GM10266 (cell line): ENCODE data around the gene MANBA.
A peak's percentile ranks its signal among the peaks of the same experiment; 100 is the strongest.

Experiments used
- DNase-seq: peaks from one replicate; pipeline ENCODE4 v3.0.0; 2012; ENCODE audit errors: extremely low spot score
- TF ChIP-seq, protein P1 (sequence below): IDR thresholded peaks from 2 replicates; pipeline ENCODE4 v1.5.1; 2012; ENCODE audit warnings: mild to moderate bottlenecking, low read depth; ENCODE audit not compliant: control insufficient read depth, insufficient read depth; ENCODE audit errors: missing control alignments

The MANBA gene

GRCh38 chr4:102760645-102761295, at the start of gene MANBA:
Gene MANBA, minus strand, starts transcription at chr4:102760968. Its CDS starts 74 bp downstream, at chr4:102760894.
- peak; percentile 91 for DNase-seq
- TF ChIP-seq, protein P1, sequence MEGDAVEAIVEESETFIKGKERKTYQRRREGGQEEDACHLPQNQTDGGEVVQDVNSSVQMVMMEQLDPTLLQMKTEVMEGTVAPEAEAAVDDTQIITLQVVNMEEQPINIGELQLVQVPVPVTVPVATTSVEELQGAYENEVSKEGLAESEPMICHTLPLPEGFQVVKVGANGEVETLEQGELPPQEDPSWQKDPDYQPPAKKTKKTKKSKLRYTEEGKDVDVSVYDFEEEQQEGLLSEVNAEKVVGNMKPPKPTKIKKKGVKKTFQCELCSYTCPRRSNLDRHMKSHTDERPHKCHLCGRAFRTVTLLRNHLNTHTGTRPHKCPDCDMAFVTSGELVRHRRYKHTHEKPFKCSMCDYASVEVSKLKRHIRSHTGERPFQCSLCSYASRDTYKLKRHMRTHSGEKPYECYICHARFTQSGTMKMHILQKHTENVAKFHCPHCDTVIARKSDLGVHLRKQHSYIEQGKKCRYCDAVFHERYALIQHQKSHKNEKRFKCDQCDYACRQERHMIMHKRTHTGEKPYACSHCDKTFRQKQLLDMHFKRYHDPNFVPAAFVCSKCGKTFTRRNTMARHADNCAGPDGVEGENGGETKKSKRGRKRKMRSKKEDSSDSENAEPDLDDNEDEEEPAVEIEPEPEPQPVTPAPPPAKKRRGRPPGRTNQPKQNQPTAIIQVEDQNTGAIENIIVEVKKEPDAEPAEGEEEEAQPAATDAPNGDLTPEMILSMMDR, result no peak

DNA sequence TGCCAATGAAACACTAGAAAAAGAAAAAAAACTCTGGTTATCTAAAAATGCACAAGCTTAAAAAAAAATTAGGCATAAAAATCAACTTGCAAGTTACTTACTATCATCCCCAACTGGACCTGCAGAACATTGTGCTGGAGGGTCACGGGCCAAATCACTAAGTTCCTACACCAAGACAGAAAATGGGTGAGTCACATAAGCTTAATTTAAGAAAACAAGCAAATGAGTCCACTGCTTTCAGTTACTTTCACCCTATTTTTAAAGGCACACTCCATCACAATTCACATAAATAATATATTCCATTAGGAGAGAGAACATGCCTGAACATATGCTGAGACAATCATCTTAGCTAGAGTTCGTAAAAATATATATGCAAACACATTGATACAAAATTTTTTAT, 48.9 kb upstream of the MANBA start:
- TF ChIP-seq, protein P1, result no peak
- no peak for DNase-seq

DNA sequence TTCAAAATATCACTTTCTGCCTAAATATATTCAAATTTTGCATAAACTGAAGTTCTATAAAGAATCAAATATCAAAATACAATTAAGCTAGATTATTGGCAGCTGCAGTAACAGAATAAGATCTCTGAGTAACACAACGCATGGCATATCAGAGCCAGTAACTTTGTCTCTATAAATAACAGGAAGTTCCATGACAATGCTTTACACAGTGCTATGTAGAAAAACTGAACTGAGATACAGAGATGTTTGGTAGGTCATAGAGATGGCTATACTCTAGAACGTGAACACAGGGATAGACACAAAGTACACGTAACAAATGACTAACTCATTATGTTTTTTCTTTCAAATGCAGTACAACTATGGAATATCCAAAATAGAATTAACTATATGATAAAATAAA, 48.4 kb upstream of the MANBA start:
- DNase-seq, result no peak
- TF ChIP-seq, protein P1, result no peak

DNA sequence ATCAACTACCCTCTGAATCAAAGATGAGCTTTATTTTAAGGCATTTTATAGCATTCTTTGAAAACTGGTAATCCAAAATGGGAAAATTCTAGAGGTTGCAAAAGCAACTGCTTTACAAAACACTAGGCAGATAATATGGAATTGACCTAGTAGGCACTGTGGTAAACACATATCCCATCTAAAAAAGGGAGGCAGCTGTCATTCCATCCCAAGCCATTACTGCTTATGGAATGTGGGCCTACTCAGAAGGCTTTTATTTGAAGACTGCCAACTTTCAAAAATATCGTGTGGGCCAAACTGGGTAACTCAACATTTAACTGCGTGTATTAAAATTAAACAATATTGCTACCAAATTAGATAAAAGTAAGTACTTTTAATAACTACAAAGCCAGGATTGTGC, 47.2 kb upstream of the MANBA start:
- DNase-seq, result no peak
- TF ChIP-seq, protein P1, result no peak

DNA sequence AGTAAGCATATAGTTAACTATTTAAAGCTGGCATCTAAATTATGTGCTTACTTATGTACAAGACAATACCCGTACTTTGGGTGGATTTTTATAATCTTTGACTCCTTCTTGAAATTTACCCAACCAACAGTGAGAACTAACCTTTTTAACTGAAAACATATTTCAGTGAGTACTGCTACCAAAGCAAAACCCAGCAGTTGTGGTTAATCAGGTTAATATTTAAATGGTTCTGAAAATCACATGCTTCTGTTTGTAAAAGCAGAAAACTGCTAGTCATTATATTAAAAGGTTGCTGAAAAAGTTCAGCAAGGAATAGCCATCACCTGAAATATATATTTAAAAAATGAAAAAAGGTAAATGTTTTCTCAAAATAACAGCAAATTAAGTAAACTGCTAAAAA, 46.6 kb upstream of the MANBA start:
- TF ChIP-seq, protein P1, result no peak
- DNase-seq, result no peak

GRCh38 chr4:102799816-102800215, 39.0 kb upstream of the MANBA start:
- DNase-seq, result no peak
- TF ChIP-seq, protein P1, result no peak

GRCh38 chr4:102794999-102795398, 34.2 kb upstream of the MANBA start:
- TF ChIP-seq, protein P1, result no peak
- no peak for DNase-seq
